Upper lobe of left lung (tissue), 6 donors: ENCODE results near the gene MINPP1. TPM values are rescaled to one million over a fixed set of nuclear protein-coding genes. Genes with fewer than 3 reads are reported as not detected.

ENCODE experiments used
- ATAC-seq, 2 donors: fragments of 200-7000 bp; cut with Tn5 transposase; one replicate each; pipeline ENCODE4 v1.9.1; 2022; ENCODE audit warnings: mild to moderate bottlenecking in 2 of 2, moderate library complexity in 2 of 2; ENCODE audit not compliant: low FRiP score in 2 of 2
- DNase-seq, 2 donors: peaks; one replicate each; pipeline ENCODE4 v3.0.0-alpha.2; 2019 to 2020
- H3K27ac ChIP-seq, 4 donors: fragments of 200-600 bp; sonication (generic); one replicate each; pipeline ENCODE4 v1.5.1; 2016 to 2019
- H3K27me3 ChIP-seq, 4 donors: fragments of 200-600 bp; sonication (generic); one replicate each; pipeline ENCODE4 v1.5.1; 2017 to 2019
- H3K36me3 ChIP-seq, 4 donors: fragments of 200-600 bp; sonication (generic); one replicate each; pipeline ENCODE4 v1.5.1; 2016 to 2019
- H3K4me1 ChIP-seq, 4 donors: fragments of 200-600 bp; sonication (generic); one replicate each; pipeline ENCODE4 v1.5.1; 2018 to 2019
- H3K4me3 ChIP-seq, 4 donors: fragments of 200-600 bp; sonication (generic); one replicate each; pipeline ENCODE4 v1.5.1; 2017 to 2019; ENCODE audit warnings: mild to moderate bottlenecking in 2 of 4, moderate library complexity in 1 of 4
- H3K9me3 ChIP-seq, 4 donors: fragments of 200-600 bp; sonication (generic); one replicate each; pipeline ENCODE4 v1.5.1; 2018 to 2019
- EP300 ChIP-seq, 4 donors: sonication (generic); formaldehyde crosslinking; IDR thresholded peaks; one replicate each; pipeline ENCODE4 v1.5.1; 2017; ENCODE audit warnings: antibody characterized with exemption in 4 of 4, control low read depth in 2 of 4
- POLR2A ChIP-seq, 4 donors: fragments of 450-650 bp; IDR thresholded peaks; one replicate each; pipeline ENCODE4 v1.5.1; 2016 to 2017; ENCODE audit warnings: antibody characterized with exemption in 4 of 4, mild to moderate bottlenecking in 2 of 4
- POLR2AphosphoS5 ChIP-seq, 2 donors: sonication (generic); formaldehyde crosslinking; IDR thresholded peaks; one replicate each; pipeline ENCODE4 v1.5.1; 2017; ENCODE audit warnings: antibody characterized with exemption in 2 of 2
- WGBS, 2 donors: methylation state at CpG; one replicate each; pipeline ENCODE4 v1.1.5; 2017 to 2018; 5-methylcytosine and 5-hydroxymethylcytosine counted together
- total RNA-seq, 6 donors: library from RNA; depleted of rRNA in 4 of 6; stranded (reverse); fragments of >200 nt in 4 of 6; gene quantifications; one replicate each; pipeline versions ENCODE4 v1.1.0 to v1.2.1, GENCODE V29; 2016 to 2021
- TF ChIP-seq, protein P1 (sequence below), 6 experiments: fragments of 450-650 bp in 4 of 6; fragments of 200-600 bp in 2 of 6; sonication (generic) in 2 of 6; IDR thresholded peaks; one replicate each; pipeline ENCODE4 v1.5.1; 2016 to 2019; ENCODE audit warnings: antibody characterized with exemption in 6 of 6
- donor health status: DM: no; HTN: no; CAD: no; lungs with moderate emphysema.
- donor health status: DM: no; HTN: yes; CAD: no; lungs with severe emphysema.

MINPP1 gene
- total RNA-seq, 6 donors from 2014 or later: 8.0 to 22.2 (median 15.4) TPM

DNA sequence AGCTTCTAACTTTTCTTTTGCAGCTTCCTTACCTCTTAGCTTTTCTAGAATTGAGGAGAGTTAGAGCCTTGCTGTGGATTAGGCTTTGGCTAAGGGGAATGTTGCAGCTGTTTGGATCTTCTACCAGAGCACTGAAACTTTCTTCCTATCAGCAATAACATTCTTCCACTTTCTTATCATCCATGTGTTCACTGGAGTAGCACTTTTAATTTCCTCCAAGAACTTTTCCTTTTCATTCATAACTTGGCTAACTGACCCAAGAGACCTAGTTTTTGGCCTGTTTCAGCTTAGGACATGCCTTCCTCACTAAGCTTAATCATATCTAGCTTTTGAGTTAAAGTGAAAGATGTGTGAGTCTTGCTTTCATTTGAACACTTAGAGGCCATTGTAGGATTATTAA is 19.6 kb downstream of the MINPP1 start:
- Histone ChIP-seq H3K27ac (peak overlapping the region in 2 of 4 donors; percentile 54 to 58), H3K4me3 (no peak overlapping the region)

GRCh38 chr10:87531908-87532622 is 27.4 kb downstream of the MINPP1 start:
- DNase-seq: peak in 1 of 2 donors; percentile 51
- peaks cover 15 to 22% (median 18%) of the 10 kb centered on the region in 4 donors for H3K4me1 ChIP-seq
- H3K27ac ChIP-seq: peak overlapping the region; percentile 54 to 71 (median 64)
- no peaks in the 10 kb centered on the region for H3K27me3 ChIP-seq
- no peak overlapping the region for H3K4me3 ChIP-seq
- 22 to 28% methylated on average over 4 of the region's 4 CpGs for WGBS, 2 donors
- TF ChIP-seq EP300 (IDR thresholded peaks at IDR 0.05): no peak
- TF ChIP-seq POLR2AphosphoS5 (IDR thresholded peaks at IDR 0.05): peak; percentile 53 to 56
- TF ChIP-seq, protein P1, sequence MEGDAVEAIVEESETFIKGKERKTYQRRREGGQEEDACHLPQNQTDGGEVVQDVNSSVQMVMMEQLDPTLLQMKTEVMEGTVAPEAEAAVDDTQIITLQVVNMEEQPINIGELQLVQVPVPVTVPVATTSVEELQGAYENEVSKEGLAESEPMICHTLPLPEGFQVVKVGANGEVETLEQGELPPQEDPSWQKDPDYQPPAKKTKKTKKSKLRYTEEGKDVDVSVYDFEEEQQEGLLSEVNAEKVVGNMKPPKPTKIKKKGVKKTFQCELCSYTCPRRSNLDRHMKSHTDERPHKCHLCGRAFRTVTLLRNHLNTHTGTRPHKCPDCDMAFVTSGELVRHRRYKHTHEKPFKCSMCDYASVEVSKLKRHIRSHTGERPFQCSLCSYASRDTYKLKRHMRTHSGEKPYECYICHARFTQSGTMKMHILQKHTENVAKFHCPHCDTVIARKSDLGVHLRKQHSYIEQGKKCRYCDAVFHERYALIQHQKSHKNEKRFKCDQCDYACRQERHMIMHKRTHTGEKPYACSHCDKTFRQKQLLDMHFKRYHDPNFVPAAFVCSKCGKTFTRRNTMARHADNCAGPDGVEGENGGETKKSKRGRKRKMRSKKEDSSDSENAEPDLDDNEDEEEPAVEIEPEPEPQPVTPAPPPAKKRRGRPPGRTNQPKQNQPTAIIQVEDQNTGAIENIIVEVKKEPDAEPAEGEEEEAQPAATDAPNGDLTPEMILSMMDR (IDR thresholded peaks at IDR 0.05): no peak
- TF ChIP-seq POLR2A (IDR thresholded peaks at IDR 0.05): no peak
- peak in 1 of 2 donors; percentile 74 for ATAC-seq
- H3K9me3 ChIP-seq: no peaks in the 10 kb centered on the region
- H3K36me3 ChIP-seq: peaks cover 0 to 14% (median 3%) of the 10 kb centered on the region in 4 donors

More for the DNA sequence above, 19.6 kb downstream of the MINPP1 start:
- no peak for TF ChIP-seq POLR2A (IDR thresholded peaks at IDR 0.05)
- no peak for TF ChIP-seq EP300 (IDR thresholded peaks at IDR 0.05)
- TF ChIP-seq, protein P1 (IDR thresholded peaks at IDR 0.05): no peak
- no peak for TF ChIP-seq POLR2AphosphoS5 (IDR thresholded peaks at IDR 0.05)
- no peaks in the 10 kb centered on the region for H3K9me3 ChIP-seq
- H3K27me3 ChIP-seq: no peaks in the 10 kb centered on the region
- no peak for ATAC-seq
- H3K36me3 ChIP-seq: peaks cover 0 to 26% (median 2%) of the 10 kb centered on the region in 4 donors
- H3K4me1 ChIP-seq: peaks cover 0 to 13% (median 4%) of the 10 kb centered on the region in 4 donors
- no peak for DNase-seq

GRCh38 chr10:87532696-87533095 is 28.0 kb downstream of the MINPP1 start:
- H3K4me3 ChIP-seq: no peak overlapping the region
- H3K27ac ChIP-seq: peak overlapping the region; percentile 54 to 71 (median 64)
- TF ChIP-seq POLR2A (IDR thresholded peaks at IDR 0.05): no peak
- TF ChIP-seq, protein P1 (IDR thresholded peaks at IDR 0.05): no peak
- TF ChIP-seq POLR2AphosphoS5 (IDR thresholded peaks at IDR 0.05): no peak
- TF ChIP-seq EP300 (IDR thresholded peaks at IDR 0.05): no peak
- no peak for ATAC-seq
- H3K9me3 ChIP-seq: no peaks in the 10 kb centered on the region
- H3K27me3 ChIP-seq: no peaks in the 10 kb centered on the region
- peaks cover 15 to 22% (median 18%) of the 10 kb centered on the region in 4 donors for H3K4me1 ChIP-seq
- H3K36me3 ChIP-seq: peaks cover 0 to 14% (median 3%) of the 10 kb centered on the region in 4 donors
- no peak for DNase-seq

GRCh38 chr10:87534173-87534858 is 29.6 kb downstream of the MINPP1 start:
- Histone ChIP-seq H3K4me3 (no peak overlapping the region), H3K36me3 (peaks cover 0 to 14% (median 3%) of the 10 kb centered on the region in 4 donors), H3K9me3 (no peaks in the 10 kb centered on the region), H3K27ac (peak overlapping the region in 3 of 4 donors; percentile 39 to 71 (median 70)), H3K4me1 (peaks cover 15 to 24% (median 21%) of the 10 kb centered on the region in 4 donors), H3K27me3 (no peaks in the 10 kb centered on the region)
- no peak for TF ChIP-seq POLR2A (IDR thresholded peaks at IDR 0.05)
- TF ChIP-seq, protein P1 (IDR thresholded peaks at IDR 0.05): no peak
- TF ChIP-seq POLR2AphosphoS5 (IDR thresholded peaks at IDR 0.05): no peak
- TF ChIP-seq EP300 (IDR thresholded peaks at IDR 0.05): no peak
- WGBS, 2 donors: 80 to 84% methylated on average over 3 of the region's 3 CpGs
- DNase-seq (no peak), ATAC-seq (no peak)
